Type B pancreatic cell (in vitro differentiated cells): ENCODE results near the gene AMDHD2. TPM values are rescaled to one million over a fixed set of nuclear protein-coding genes. Genes with fewer than 3 reads are reported as not detected.

Experiments used
- DNase-seq: peaks from one replicate; pipeline ENCODE4 v3.0.0; 2021; ENCODE audit warnings: mixed read lengths; ENCODE audit not compliant: unreplicated experiment; ENCODE audit errors: extremely low spot score
- H3K27ac Mint-ChIP-seq: 2 replicates; pipeline ENCODE4 v1.8.0; 2021; ENCODE audit warnings: mild to moderate bottlenecking, mixed read lengths
- H3K27me3 Mint-ChIP-seq: 2 replicates; pipeline ENCODE4 v1.8.0; 2021; ENCODE audit warnings: mixed read lengths
- H3K36me3 Mint-ChIP-seq: 2 replicates; pipeline ENCODE4 v1.8.0; 2021; ENCODE audit warnings: mixed read lengths
- H3K4me1 Mint-ChIP-seq: one replicate; pipeline ENCODE4 v1.8.0; 2021; ENCODE audit warnings: mixed read lengths; ENCODE audit not compliant: unreplicated experiment
- H3K4me3 Mint-ChIP-seq: 2 replicates; pipeline ENCODE4 v1.8.0; 2021; ENCODE audit warnings: mild to moderate bottlenecking, mixed read lengths
- H3K9me3 Mint-ChIP-seq: 2 replicates; pipeline ENCODE4 v1.8.0; 2021; ENCODE audit warnings: mixed read lengths
- CTCF ChIP-seq: fragments of 200-600 bp; sonication (generic); conservative IDR thresholded peaks from 2 replicates; pipeline ENCODE4 v1.5.0; 2021; ENCODE audit warnings: antibody characterized with exemption, mild to moderate bottlenecking
- total RNA-seq: library from RNA; stranded (reverse); gene quantifications from 2 replicates; pipeline ENCODE4 v1.2.1, GENCODE V29; 2021; ENCODE audit warnings: low replicate concordance

AMDHD2 gene
- total RNA-seq, 1 donor from 2014 or later = 46.1 TPM

DNA sequence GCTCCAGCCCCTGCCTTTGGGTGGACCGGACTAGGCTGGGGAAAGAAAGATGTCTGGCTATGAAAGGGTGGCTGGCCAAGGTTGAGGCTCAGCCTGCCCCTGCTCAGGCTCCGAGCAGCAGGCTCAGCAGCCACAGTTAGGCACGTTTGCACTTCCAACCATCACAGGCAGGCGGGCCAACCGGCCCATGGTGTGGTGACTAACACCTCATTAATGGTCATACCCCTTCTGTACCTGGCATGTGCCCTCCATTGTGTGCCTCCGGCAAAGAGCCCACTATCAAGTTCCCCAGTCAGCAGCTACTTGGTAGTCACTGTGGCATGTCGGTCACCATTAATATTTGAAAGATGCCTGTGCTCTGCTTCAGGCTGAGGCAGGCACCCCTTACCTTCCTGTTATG, 38.5 kb upstream of the AMDHD2 start:
- Mint-ChIP-seq H3K4me3 (no peak overlapping the region), H3K27me3 (no peaks in the 10 kb centered on the region), H3K27ac (no peak overlapping the region), H3K36me3 (peaks cover 4% of the 10 kb centered on the region), H3K9me3 (no peaks in the 10 kb centered on the region), H3K4me1 (peaks cover 37% of the 10 kb centered on the region)
- no peak for TF ChIP-seq CTCF
- no peak for DNase-seq

DNA sequence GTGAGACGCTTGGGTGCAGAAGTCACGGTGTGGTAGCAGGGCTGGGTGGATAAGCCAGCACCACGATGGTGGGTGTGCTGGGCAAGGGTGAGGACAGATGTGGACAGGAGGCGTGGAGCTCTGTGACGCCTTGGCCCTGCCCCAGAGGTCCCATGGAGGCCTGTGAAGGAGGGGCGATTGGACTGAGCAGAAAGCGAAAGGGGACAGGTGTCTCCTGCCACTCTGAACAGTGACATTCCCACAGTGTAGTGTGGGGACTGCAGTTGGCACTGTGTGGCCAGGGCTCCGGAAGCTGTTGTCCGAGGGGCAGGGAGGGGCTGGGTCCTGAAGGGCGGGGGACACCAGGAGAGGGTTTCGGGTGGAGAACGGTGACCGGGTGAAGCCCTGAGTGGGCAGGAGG, 37.9 kb upstream of the AMDHD2 start:
- H3K27ac Mint-ChIP-seq = no peak overlapping the region
- H3K9me3 Mint-ChIP-seq = no peaks in the 10 kb centered on the region
- H3K36me3 Mint-ChIP-seq = peaks cover 4% of the 10 kb centered on the region
- H3K27me3 Mint-ChIP-seq = no peaks in the 10 kb centered on the region
- H3K4me3 Mint-ChIP-seq = no peak overlapping the region
- no peak for TF ChIP-seq CTCF
- peaks cover 37% of the 10 kb centered on the region for H3K4me1 Mint-ChIP-seq
- DNase-seq = no peak

DNA sequence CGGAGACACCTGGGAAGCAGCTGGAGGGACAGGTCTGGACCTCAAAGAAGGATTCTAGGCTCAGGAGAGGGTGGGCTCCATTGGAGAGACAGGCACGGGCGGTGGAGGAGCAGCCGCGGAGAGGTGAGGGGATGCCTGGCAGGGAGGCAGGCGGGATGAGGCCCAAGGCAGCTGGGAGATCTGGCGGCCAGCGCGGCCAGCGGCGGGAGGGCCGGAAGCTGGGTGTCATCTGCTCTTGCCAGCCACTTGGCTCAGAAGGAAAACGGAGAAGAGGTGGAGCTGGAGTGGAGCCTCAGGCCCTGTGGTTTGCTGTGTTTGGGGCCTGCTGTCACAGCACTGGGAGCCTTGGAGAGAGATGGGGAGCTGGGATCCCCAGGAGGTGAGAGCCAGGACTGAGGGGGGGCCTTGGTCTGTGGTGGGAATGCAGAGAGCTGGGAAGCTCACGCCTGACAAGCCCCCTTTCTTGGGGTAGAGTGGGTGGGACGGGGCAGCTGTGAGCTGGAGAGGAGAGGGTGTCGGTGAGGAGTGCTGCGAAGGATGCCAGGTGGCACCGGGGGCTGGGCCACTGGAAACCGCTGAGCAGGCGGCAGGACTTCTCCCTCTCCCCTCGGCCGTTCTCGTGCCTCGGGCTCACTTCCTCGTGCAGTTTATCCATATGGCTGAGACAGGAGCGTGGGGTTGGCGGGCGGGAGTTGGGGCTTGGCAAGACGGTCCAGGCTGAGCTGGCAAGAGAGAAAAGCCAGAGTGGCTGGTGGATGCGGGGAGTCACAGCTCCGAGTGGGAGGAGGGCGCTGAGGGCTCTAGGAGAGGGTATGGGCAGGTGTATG, 37.2 kb upstream of the AMDHD2 start:
- Mint-ChIP-seq H3K4me1 (peaks cover 35% of the 10 kb centered on the region), H3K36me3 (no peaks in the 10 kb centered on the region), H3K9me3 (no peaks in the 10 kb centered on the region), H3K4me3 (no peak overlapping the region), H3K27ac (no peak overlapping the region), H3K27me3 (no peaks in the 10 kb centered on the region)
- DNase-seq = no peak
- TF ChIP-seq CTCF = no peak

GRCh38 chr16:2483939-2484897, 36.0 kb upstream of the AMDHD2 start:
- Mint-ChIP-seq H3K27me3 (no peaks in the 10 kb centered on the region), H3K4me3 (no peak overlapping the region), H3K9me3 (no peaks in the 10 kb centered on the region), H3K36me3 (no peaks in the 10 kb centered on the region), H3K27ac (peak overlapping the region; percentile 59), H3K4me1 (peaks cover 32% of the 10 kb centered on the region)
- no peak for DNase-seq
- TF ChIP-seq CTCF = no peak

GRCh38 chr16:2484898-2485508, 35.2 kb upstream of the AMDHD2 start:
- peak overlapping the region; percentile 20 for H3K27ac Mint-ChIP-seq
- no peak for DNase-seq
- peaks cover 32% of the 10 kb centered on the region for H3K4me1 Mint-ChIP-seq
- no peak overlapping the region for H3K4me3 Mint-ChIP-seq
- no peak for TF ChIP-seq CTCF
- no peaks in the 10 kb centered on the region for H3K9me3 Mint-ChIP-seq
- no peaks in the 10 kb centered on the region for H3K27me3 Mint-ChIP-seq
- H3K36me3 Mint-ChIP-seq = no peaks in the 10 kb centered on the region
